Measurements from ENCODE around the gene CENPK.
"Not testable (repeated sequence)": the region's sequence is repeated elsewhere in the genome, so short reads cannot be mapped to it uniquely, and the experiment has no call there.

The CENPK gene, protein sequence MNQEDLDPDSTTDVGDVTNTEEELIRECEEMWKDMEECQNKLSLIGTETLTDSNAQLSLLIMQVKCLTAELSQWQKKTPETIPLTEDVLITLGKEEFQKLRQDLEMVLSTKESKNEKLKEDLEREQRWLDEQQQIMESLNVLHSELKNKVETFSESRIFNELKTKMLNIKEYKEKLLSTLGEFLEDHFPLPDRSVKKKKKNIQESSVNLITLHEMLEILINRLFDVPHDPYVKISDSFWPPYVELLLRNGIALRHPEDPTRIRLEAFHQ

DNA sequence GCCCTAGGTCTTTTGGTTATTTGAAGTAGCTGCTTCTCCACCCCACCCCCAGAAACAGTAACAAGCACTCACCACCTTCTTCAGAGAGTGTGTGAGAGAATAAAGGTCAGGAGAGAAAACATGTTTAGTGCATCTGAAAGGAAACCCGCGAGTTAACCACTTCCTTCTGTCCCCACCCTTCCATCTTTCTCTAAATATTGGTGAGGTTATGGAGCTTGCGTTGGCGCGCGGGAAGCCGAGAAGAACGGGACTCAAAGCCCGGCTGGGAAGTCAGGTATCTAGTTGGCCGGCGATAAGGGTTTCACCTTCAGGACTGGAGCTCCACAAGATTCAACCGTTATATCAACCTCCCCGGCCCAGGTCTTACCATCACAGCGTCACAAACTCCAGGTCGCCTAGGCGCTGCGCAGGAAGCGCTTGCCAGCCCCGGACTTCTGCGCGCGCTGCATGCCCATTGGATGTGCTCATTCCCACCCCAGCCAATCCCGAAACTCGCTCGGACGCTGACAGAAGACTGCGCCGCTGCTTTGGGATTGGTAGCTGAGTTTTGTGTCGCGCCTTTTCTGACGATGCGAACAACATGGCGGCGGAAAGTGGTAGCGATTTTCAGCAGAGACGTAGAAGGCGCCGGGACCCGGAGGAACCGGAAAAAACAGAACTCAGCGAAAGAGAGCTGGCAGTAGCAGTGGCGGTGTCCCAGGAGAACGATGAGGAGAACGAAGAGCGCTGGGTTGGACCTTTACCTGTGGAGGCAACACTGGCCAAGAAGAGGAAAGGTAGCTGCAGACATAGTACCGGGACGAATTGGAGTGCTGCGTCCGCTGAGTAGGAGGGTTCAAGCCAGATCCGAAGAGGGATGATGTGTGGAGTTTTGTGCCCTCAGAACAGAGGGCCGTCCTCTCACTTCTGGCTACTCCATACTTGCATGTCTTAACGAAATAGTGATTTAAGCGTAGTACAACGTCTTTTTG is at the start of gene CENPK, which contains the start of gene PPWD1:
TSS of gene CENPK (minus strand) at position 438 of the 971 bp plus-strand sequence. CDS start 8,261 bp downstream, outside the sequence.
TSS of gene PPWD1 (plus strand) at position 566 of the 971 bp plus-strand sequence. CDS start at position 581, 15 bp downstream.
- peak; percentile 98 for DNase-seq (ENCODE audit: low read depth, low spot score)

DNA sequence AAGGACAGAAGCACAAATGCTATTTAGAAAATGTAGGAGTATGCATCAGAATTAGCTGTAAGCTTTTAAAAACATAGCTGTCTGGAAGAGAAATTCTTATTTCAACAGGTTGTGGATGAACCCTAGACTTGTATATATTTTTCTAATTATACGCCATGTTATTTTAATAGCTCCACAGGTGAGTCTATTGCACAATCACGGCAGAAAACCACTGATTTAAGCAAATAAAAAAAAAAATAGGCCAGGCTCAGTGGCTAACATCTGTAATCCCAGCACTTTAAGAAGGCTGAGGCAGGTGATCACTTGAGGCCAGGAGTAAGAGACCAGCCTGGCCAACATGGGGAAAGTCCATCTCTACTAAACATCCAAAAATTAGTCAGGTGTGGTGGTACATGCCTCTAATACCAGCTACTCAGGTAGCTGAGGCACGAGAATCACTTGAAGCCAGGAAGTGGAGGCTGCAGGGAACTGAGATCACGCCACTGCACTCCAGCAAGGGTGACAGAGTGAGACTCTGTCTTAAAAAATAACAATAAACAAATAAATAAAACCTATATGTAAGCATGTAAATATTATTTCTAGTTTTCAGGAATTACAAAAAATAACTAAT is 49.4 kb upstream of the CENPK start:
- DNase-seq (ENCODE audit: low read depth, low spot score): no peak

DNA sequence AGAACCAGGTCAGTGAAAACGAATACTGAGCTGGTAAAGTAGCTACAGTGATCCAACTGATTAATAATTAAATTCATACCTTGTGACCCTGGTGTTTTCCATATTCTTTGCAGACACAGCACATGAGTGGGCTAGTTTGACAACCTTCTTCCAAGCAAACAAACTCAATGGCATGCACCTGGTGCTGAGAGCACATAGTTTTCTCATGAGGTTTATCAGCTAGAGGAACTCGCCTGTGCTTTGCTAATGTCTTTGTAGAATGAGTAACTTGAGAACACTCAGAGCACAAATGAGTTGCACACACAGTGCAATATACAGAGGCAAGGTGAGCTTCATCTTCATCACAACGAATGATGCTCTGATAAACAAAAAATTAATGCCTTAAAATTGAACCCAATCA is 48.6 kb upstream of the CENPK start:
- no peak for DNase-seq (ENCODE audit: low read depth, low spot score)

DNA sequence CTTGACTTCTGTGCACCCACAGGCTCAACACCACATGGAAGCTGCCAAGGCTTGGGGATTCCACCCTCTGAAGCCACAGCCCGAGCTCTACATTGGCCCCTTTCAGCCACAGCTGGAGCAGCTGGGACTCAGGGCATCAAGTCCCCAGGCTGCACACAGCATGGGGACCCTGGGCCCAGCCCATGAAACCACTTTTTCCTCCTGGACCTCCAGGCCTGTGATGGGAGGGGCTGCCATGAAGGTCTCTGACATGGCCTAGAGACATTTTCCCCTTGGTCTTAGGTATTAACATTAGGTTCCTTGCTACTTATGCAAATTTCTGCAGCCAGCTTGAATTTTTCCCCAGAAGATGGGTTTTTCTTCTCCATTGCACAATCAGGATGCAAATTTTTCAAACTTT is 38.8 kb upstream of the CENPK start:
- DNase-seq (ENCODE audit: low read depth, low spot score): not testable (repeated sequence)

DNA sequence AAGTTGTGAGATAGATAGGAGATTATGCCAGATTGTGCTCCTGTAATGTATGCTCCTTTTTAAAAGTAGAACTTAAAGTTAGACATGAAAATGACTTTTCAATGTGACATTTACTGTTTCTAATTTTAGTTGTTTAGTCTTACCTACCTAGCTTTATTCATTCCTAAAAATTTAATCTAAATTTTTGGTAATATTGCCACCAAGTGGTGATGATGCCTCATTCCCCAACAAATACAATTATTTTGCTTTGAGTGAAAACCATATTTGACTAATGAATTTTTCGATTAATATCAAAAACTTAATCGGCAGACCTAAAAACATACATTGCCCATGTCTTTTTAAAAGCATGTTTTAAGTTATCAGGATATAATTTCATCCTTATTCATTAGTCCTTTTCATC is 25.7 kb upstream of the CENPK start:
- no peak for DNase-seq (ENCODE audit: low read depth, low spot score)

DNA sequence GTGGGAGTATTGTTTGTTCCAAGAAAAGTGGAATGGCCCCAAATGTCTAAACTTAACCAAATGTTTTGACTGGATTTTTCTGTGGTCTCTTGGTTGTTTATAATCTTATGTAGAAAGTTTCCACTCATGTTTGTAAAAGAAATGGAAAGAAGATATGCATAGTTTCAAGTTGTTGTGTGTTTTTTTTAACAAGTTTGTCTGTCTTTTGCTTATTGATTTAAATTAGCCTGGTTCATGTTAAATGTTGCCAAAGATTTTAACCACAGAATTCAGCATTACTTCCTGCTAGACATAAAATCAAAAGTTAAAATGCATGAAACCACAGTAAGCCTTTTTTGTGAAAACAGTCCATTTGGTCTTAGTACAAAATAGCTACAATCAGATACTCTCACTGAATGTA is 14.2 kb upstream of the CENPK start:
- DNase-seq (ENCODE audit: low read depth, low spot score): no peak

DNA sequence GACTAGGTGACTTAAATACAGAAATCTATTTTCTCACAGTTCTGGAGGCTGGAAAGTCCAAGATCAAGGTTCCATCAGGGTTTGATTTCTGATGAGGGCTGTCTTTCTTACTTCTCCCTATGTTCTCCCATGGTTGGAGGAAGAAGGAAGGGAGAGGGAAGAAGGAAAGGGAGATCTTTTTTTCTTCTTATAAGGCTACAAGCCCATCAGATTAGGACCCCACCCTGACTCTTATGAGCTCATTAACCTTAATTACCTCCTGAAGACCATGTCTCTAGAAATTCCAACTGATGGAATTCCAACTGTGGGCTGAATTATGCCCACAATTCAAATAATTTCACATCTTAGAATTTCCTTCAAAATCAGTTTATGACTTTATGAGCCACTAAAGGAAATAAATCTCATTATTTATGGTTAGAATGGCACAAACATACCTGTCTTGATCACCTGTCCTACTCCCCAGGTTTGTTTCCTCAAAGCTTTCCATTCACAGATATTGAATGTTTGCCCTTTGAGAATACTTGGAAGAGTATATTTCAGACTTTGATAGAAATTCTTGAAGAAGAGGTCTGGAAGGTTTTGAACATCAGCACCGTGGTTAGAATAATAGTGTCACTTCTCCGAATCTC is 7.7 kb upstream of the CENPK start:
- DNase-seq (ENCODE audit: low read depth, low spot score): no peak

DNA sequence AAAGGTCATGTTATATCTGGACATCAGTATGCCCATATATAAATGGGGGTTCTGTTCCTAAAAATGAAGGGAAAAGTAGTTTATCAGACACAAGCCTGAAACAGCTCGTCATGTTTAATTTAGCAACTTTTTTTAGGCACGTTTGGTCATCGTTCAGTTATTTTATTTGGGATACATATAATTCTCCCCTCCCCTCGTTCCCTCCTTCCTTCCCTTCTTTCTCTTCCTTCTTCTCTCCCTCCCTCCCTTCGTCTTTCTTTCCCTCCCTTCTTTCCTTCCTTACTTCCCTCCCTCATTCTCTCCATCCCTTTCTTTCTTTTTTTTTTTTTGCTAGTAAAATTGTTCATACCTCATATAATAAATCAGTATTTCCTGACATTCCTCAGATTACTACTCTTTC is 3.5 kb upstream of the CENPK start:
- DNase-seq (ENCODE audit: low read depth, low spot score): no peak

DNA sequence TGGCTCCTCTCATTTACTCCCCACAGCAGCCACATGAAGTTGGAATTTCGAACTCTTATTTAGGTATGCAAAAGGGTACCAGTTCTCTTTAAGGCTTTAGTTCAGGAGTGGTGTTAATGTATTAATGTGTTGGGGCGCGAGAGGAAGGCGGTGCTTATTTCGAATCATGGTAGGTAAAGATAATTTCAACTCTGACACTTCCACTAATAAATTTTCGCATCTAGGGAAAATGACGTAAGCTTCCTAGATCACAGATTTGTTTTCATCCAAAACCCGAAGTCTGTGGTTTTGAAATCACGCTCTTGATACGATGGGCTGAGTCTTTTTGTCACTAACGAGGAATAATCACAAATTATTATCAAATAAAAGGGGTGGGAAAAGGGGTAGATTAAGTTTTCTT is 809 bp upstream of the CENPK start:
- DNase-seq (ENCODE audit: low read depth, low spot score): no peak

DNA sequence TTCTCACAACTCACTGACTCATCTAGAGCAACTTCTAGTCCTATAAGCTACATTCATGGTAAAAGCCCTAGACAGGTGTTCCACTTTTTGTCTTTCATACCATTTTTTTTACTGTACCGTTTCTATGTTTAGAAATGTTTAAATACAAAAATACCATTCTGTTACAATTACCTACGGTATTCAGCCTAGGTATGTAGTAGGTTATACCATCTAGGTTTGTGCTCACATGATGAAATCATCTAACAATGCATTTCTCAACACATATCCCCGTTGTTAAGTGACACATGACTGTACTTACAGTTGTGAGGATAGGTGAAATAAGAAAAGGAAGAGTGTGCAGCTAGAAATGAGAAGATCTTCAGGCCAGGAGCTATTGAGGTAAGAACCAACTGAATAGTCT is 6.2 kb downstream of the CENPK start:
- DNase-seq (ENCODE audit: low read depth, low spot score): no peak

DNA sequence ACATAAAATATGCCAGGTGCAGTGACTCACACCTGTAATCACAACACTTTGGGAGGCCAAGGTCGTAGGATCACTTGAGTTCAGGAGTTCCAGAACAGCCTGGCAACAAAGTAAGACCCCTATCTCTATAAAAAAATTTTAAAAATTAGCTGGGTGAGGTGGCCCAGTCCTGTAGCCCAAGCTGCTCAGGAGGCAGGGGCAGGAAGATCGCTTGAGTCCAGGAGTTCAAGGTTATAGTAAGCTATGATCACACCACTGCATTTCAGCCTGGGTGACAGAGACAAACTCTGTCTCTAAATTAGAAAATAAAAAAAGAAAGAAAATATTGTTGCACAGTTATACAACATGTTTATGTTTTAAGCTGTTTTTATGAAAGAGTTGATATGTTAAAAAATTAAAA is 6.8 kb downstream of the CENPK start:
- no peak for DNase-seq (ENCODE audit: low read depth, low spot score)

DNA sequence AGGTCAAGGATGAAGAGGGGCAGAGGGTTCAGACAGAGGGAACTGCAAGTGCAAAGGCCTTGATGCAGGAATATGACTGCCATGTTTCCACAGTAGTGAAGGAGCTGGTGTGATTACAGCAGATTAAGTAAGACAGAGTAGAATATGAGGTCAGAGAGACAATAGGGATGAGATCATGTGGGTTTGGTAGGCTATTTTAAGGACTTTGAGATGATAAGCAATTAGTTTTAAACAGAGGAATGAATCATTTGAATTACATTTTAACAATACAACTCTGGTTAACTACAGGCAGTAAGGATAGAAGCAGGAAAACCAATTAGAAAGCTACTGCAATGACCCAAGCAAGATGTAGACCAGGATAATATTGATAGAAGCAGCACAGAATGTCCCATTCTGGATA is 7.7 kb downstream of the CENPK start:
- DNase-seq (ENCODE audit: low read depth, low spot score): no peak

DNA sequence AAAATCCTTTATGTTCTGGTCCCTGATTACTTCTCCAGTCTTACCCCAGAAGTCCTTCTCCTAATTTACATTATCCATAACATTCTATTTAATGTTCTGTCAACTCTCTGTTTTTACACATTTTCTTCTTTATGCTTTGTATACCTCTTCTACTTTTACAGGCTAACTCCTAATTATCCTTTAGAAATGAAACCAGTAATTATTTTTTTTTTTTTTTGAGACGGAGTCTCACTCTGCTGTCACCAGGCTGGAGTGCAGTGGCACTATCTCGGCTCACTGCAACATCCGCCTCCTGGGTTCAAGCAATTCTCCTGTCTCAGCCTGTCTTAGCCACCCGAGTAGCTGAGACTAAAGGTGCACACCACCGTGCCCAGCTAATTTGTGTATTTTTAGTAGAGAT is 9.0 kb downstream of the CENPK start:
- no peak for DNase-seq (ENCODE audit: low read depth, low spot score)

DNA sequence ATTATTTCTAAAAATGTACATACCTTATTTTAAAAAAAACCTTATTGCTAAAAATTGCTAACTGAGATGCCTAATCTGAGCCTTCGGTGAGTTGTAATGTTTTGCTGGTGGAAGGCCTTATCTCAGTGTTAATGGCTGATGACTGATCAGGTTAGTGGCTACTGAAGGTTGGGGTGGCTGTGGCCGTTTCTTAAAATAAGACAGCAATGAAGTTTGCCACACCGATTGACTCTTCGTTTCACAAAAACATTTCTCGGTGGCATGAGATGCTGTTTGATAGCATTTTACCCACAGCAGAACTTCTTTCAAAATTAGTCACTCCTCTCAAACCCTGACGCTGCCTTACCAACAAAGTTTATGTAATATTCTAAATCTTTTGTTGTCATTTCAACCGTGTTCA is 14.7 kb downstream of the CENPK start:
- DNase-seq (ENCODE audit: low read depth, low spot score): no peak

DNA sequence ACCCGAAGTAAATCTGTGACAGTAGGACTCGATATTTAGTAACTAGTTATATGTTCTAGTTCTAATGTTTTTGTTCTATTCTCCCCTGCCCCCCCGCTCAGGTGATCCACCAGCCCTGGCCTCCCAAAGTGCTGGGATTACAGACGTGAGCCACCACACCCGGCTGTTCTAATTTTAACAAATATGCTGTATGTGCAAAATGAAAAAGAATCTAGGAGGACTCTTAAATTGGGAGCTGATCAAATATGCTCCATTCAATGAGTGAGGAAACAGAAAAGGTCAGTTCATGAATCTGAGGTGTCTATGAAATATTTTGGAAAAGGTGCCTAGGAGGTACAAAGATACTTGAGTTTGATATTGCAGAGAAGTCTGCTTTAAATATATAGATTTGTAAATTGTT is 16.8 kb downstream of the CENPK start:
- no peak for DNase-seq (ENCODE audit: low read depth, low spot score)

DNA sequence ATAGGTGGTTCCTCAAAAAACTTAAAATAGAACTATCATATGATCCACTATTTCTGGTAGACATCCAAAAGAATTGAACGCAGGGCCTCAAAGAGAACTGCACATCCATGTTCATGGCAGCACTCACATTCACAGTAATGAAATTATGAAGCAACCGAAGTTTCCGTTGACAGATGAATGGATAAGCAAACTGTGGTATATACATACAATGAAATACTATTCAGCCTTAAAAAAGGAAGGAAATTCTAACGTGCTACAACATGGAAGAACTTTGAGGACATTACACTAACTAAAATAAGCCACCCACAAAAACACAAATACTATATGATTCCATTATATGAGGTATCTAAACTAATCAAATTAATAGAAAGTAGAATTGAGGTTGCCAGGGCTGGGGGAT is 18.5 kb downstream of the CENPK start:
- no peak for DNase-seq (ENCODE audit: low read depth, low spot score)

DNA sequence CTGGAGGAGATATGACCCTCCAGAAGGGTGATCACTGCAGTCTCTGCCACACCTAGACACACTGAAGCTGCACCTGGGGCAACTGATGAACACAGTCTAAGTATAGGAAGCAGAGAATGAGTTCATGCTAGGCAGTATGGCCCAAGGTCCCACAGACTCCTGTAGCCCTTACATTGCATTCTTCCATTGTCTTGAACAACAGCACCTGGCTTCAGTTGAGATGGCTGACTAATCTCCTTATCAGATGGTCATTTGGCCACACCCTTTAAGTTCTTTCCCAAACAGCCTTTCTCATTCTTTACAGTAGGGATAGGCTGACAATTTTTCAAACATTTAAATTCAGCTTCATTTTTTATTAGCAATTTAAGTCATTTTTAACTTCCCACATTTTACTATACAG is 23.1 kb downstream of the CENPK start:
- no peak for DNase-seq (ENCODE audit: low read depth, low spot score)

DNA sequence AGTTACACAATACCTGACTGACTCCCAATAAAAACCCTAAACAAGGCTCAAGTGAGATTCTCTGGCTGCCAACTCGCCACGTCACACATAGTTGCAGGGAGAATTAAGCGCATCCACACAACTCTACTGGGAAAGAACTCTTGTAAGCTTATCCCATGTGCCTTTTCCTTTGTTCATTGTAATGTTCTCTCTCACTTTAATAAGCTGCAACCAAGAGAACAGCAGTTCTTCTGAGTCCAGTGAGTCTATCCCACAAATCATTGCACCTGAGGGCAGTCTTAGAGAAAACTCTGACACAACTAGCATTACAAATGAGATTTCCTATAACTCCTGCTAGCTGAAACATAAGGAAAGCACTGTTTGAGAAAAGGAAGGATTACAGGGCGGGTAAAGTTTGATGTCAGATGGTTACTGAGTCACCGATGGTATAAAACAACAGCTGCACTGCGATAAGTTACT is 27.4 kb downstream of the CENPK start:
- no peak for DNase-seq (ENCODE audit: low read depth, low spot score)

DNA sequence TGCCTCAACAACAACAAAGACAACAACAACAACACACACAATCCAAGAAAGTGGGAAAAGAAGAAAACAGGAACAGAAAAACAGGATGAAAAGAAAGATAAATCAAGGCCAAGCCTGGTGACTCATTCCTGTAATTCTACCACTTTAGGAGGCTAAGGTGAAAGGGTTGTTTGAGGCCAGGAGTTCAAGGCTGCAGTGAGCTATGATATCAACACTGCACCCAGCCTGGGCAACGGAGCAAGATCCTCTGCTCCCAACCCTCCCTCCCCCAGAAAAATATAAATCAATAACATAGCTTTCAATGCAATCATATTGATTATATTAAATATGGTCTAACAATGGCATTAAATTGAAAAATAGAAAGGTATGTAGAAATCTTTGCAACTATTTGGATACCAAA is 32.1 kb downstream of the CENPK start:
- DNase-seq (ENCODE audit: low read depth, low spot score): no peak

DNA sequence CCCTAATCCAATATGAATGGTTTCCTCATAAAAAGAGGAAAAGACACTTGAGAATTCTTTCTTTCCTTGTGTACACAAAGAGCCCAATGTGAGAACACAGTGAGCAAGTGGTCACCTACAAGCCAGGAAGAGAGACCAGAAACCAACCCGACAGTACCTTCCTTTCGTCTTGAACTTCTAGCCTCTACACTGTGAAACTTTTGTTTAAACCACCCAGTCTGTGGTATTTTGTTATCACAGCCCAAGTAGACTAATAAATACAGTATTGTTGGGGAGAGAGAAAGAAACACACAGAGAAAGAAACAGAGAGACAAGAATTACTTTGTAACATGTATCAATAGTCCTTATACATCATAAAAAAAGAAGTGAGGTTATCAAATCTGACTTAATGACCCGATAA is 37.2 kb downstream of the CENPK start:
- no peak for DNase-seq (ENCODE audit: low read depth, low spot score)

DNA sequence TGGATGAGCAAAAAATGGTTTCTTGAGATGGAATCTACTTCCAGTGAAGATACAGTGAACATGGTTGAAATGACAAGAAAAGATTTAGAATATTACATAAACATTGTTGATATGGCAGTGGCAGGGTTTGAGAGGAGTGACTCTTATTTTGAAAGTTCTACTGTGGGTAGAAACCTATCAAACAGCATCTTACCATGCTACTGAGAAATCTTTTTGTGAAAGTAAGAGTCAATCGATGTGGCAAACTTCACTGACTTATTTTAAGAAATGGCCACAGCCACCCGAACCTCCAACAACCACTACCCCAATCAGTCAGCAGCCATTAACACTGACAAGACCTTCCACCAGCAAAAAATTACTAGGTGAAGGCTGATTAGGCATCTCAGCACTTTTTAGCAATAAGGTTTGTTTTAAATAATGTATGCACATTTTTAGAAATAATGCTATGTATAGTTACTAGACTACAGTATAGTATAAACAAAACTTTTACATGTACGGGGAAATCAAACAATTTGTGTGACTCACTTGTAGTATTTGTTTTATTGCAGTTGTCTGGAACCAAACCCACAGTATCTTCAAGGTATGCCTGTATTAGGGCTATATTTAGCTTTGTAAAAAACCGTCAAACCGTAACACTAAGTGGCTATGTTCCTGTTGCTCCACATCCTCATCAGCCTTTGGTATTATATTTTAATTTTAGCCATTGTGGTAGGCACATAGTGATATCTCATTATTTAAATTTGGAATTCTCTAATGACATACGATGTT is 50.6 kb downstream of the CENPK start:
- DNase-seq (ENCODE audit: low read depth, low spot score): no peak

Data from ELF-1 (cell line).